Stimulated activated CD8-positive, alpha-beta memory T cell treated with anti-CD3 and anti-CD28 coated beads, Interleukin-2, amount 100 ng/mL, for 1 hour (primary cell): ENCODE measurements around the gene CRYBG1.

Experiments used
- DNase-seq, 2 donors: peaks; one replicate each; pipeline ENCODE4 v3.0.0-alpha.2; 2020; ENCODE audit warnings: low read depth in 2 of 2

The CRYBG1 gene

DNA sequence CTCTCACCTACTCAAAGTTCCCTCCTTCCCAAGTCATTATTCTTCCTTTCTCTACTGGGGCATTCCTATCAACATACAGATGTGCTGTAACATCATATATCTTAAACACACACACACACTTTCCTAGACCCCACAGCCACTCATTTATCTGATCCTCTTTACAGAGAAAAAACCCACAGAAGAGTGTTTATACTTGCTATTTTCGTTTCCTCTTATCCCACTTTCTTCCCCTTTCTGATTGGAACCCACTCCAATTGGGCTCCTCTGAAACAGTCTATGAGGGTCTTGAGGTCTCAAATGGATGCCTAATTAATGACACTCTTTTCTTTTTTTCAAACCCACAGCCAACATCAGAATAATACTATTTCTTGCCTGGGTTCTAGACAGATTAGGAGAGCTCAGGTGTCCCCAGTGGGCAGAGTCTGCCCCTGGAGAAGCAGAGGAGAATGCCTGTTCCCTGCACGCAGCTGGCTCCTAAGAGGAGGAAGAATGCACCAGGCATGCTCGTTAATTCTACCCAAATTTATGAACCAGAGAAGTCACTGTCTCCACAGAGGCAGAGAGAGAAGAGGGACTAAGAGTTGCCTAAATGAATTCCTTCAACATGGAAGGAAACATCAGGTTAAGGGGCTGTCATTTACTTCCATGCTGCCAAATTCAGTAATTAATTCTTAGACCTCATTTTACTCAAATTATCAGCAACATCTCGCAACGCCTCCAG is 65.9 kb downstream of the CRYBG1 start:
- DNase-seq: no peak

DNA sequence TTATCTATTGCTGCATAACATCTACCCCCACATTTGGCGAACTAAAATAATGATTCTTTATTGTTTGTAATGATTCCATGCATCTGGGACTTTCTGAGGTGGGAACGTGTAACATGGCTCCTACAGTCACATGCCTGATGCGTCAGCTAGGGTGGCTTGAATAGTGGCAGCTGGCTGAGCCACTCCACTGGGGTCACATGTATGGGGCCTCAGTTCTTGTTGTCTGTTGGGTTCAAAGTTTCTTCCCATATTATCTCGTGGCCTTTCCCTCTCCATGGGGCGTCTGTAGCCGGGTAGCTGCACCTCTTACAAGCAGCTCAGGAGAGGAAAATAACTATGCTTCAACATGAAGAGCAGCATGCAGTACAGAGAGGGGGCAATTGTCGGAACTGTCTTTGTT is 69.9 kb downstream of the CRYBG1 start:
- DNase-seq: no peak

DNA sequence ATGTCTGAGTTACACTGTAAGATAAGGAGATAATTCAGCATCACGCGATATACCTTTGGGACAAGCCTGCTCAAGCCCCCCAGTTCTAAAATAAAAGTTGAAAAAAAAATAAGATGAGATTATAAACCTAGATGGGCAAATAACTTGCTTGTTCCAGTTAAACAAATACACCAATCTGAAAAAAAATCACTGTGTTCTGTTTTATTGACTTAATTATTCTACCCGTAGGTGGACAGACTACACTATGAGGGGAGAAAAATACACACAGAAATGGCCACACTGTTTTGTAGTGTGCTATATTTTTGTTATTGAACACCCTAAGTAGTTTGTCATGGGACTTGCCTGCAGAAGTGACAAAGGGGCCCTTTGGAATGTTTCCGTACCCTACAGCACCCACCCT is 70.9 kb downstream of the CRYBG1 start:
- no peak for DNase-seq

DNA sequence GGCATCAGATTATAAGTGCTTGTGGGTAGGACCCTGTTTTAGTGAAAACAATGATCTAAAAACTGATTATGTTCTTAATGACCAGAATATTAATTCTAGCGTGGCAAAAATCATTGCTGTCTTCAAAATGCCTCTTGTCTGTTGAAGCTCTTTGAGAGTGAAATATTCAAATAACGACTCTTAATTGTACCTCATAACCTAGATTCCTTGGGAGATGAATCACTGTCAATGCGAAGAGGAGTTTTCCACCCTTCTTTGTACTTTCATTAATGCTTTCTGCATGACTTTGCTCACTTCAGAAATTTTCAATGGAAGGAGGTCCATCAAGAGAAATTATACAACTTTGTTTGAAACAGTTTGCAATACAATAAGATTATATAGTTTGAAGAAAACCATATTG is 71.5 kb downstream of the CRYBG1 start:
- DNase-seq: no peak

DNA sequence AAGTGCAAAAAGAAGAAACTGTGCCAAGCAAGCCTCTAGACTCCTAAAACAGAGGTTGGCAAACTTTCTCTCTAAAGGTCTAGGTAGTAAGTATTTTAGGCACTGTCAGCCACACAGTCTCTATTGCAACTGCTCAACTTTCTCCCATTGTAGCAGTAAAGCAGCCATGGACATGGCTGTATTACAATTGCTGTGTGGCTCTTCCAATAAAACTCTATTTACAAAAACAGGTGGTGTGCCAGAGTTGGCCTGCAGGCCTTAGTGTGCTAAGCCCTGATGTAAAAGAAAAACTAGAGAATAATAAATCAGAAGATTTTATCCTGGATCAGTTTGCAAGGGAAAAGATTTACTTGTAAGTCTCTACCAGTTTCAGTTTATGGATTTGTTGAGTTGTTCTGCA is 74.0 kb downstream of the CRYBG1 start:
- no peak for DNase-seq

DNA sequence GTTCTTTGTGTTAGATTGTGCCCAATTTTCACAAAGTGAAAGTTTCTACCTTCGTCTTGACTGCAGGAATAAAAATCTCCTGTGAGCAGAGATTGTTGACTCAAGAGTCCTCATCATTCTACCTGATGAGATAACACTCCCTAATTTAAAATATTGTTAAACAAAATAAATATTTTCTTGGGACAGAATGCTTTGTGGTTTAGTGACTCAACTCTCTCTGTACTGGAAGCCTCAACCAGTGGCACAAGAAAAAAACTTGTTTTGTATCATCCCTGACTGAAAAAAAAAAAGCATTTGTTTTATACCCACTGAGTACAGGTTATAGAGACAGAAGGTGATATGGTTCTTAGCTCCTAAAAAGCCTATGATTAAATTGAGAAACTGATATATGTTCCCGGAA is 78.9 kb downstream of the CRYBG1 start:
- DNase-seq: no peak

DNA sequence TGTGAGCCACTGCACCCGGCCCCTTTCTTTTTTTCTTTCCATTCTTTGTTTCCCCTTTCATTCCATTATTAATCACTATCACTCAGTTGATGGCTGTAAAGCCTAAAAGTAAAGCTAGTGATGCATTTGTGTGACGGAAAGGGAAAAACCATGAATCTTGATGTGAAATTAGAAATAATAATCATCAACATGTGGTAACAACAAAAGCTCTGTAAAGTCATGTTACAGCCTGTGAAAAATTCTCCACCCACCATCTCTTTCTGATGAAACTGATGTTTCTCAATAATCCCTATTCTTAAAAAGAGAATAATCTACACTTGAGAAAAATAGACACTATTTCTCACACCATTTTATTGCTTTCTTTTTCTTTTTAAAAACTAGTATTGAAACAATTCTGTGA is 80.0 kb downstream of the CRYBG1 start:
- no peak for DNase-seq

DNA sequence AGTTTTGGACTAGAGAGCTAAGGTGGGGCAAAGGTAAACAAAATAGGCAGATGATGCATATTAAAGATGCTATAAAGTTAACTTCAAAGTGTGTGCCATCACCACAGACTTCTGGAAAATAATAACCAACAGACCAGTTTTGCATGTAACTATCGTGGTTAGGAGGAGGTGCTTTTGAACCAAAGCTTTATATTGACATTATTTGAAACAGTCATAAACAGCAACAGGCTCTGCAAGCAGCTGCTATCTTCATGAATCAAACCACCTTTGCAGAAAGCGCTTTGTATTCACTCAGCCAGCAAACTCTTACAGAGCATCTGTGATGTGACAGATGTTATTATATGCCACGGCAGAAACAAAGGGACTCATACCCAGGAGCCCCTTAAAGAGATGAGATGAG is 81.9 kb downstream of the CRYBG1 start:
- no peak for DNase-seq

DNA sequence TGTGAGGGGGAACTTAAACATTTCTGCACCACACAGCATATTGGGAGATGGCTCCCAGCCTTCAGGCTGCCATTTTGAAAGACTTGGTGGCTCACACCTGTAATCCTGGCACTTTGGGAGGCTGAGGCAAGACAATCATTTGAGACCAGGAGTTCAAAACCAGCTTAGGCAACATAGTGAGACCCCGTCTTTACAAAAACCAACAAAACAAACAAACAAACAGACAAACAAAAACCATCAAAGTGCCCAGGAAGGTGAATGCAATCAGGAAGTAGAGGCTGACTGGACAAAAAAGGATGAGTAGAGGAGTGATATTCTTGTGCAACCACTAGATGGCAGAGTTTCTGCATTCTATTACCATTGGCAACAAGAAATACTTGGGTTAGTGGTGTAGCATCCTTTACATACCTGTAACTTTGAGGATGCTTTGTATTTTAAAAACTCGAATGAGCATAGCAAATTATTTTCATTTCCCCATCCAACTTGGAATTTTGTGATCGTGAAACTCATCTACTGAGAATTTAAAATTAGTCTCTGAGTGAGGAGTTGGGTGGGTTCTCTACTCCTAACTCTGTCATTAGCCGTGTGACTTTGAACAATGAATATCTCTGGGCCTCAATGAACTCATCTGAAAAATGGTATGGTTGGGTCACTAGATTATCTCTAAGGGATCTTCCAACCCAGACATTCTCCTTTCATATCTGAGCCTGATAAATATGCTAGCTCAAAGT is 84.4 kb downstream of the CRYBG1 start:
- no peak for DNase-seq

DNA sequence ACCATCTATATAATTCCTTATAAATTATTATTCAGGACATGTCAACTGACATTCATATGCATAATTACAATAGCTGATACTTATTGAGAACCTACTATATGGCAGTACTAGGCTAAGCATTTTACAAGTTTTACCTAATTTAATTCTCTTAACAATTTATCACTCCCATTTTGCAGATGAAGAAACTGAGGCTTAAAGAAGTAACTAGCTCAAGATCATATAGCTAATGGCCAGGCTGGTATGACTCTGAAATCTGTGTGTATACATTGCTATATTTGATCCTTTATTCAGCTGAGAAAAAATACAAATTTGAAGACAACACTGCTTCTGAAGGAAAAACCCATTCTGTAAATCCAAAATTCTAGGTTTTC is 85.0 kb downstream of the CRYBG1 start:
- DNase-seq: no peak

DNA sequence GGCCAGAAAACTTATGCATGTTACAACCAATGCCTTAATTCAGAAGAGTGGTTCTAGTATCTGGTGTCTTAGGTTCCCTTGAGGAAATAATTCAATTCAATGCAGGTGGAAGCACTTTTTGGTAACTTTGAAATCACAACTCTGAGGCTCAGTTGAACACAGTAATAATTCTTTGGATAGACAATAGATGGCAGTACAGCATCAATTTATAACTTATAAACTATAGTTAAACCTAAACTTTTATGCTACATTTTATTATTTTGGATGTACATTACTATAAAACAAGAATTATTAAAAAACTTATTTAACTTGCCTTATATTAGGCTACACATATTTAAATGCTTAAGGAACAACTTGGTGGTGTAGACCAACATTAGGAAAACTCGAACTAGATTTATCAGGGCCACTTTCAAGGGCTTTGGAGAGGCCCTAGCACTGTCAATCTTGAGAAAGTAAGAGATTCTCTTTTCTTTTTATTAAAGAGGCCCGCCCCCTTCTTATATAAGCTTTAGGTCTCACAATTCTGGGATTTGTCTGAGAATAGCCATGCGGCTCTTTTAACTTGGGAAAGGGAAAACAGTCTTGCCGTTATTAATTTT is 85.9 kb downstream of the CRYBG1 start:
- DNase-seq: no peak

DNA sequence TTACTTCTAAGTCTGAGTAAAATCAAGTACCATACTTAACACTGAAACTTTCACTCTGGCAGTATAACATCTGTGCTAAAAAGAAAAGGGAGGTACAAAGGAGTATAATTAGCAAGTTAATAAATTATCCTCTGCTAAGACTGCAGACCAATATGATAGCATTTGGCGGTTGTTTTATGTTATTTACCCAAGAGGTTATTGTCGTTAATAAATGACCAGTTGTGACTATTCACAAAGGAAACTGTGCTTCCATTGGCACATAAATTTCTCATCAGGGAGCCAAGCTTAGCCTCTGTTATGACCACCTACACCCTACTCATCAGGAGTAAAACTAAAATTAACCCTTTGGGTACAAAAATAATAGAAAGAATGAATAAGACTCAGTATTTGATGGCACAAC is 86.5 kb downstream of the CRYBG1 start:
- DNase-seq: no peak

DNA sequence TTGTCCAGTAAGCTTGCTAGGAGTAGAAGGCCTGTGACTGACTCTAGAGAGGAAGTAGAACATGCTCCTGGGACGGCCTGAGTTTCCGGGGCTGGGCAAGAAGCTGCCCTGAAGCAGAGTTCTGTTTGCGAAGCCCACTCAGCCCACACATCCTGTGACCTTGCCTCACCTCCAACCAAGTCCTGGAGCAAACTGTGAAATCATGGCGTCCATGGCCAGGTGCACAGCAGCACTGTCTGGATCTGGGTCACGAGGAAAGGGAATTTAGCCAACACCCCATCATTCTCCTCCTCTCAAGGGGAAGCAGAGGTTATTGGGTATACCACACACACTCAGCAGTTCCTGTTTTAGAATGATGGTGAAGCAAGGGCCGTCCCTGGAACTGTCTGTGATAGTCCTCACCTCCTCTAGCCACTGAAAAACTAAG is 87.5 kb downstream of the CRYBG1 start:
- DNase-seq: peak in 1 of 2 donors; percentile 4

DNA sequence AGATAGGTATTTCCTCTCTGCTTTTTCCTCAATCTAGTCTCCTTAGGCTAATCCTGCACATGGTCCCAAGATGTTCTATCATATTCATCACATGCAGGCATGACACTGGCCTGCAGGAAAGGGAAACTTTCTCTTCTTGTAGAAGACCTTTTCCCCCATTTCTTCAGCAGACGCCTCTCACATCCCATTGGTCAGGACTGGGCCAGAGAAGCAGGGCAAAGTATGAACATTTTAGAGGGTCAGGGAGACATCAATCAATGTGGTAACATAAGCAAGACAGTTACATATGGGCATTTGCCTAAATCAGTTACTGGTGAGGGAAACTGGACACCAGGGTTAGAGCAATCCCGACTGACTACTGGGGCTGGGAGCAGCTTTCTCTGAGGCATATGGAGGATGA is 90.1 kb downstream of the CRYBG1 start:
- DNase-seq: no peak

DNA sequence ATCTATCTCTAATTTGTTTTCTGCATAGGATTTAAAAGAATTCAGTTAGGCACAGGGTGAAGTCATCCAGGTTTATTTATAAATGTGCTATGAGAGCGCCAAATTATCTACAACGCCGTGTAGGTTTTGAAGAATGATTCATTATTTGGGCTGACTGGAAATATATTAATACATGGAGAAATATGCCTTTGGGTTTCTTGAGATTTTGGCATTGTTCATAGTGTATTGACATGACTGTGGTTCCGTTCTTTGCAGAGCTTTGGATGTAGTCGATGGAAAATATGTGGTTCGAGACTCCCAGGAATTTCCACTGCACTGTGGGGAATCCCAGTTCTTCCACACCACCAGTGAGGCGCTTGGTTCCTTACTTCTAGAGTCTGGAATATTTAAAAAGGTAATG is 90.9 kb downstream of the CRYBG1 start:
- DNase-seq: no peak

DNA sequence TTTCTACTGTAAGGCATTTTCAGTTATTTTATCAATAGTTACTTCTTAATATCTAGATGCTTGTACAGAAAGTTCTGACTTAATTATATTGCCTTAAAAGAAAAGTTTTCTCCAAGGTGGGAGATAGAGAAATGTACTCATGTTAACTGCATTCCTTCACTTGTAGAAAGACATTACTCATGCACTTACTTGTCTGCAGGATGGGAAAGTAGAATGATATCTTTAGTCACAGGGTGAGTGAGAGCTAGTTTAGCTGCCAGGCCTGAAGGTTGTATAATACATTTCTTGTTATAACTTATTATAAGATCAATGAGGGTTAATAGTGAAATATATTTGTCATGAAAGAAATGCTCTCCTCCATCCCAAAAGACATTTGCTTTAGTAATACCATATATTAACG is 92.1 kb downstream of the CRYBG1 start:
- no peak for DNase-seq

DNA sequence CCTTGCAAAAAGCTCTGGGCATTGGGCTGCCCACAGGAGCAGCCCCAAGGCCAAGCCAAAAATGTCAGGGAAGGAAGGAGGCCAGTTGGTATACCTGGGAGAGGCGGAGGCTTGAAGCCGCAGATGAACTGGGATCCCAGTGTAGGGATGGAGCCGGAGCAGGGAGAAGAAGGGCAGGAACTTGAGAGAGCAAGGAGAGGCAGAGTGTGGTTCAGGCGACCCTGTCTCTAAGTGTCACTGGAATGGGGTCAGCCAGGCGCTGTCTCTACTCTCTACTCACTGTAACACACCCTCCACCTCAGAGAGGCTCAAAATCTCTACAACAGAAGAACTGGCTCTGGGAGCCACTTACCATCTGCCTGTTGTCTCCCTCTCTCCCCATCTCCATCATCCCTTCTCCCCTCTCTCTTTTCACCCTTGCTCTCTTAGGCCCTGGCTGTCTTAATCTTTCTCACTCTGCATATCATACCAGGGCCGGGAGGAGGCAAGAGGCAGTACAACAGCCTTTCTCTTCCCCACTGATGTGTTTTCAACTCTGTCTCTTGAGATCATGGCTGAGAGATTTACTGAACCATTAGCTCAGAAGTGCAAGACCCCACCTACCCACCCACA is 93.3 kb downstream of the CRYBG1 start:
- DNase-seq: no peak

DNA sequence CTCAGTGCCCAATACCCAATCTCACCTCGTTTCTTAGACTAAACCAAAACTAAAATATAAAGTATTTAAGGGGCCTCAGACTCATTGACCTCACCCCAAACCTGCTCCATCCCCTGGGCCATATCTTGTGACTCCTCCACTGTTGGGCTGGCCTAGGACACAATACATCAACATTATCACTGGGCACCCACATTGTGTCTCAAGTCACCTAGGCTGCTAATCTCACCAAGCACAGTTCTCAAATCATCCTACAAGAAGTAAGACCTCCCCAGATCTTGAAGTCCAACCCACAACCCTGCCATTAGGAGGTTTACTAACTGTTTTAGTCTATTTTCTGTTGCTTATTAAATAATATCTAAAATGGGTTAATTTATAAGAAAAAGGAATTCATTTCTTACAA is 96.2 kb downstream of the CRYBG1 start:
- DNase-seq: no peak

DNA sequence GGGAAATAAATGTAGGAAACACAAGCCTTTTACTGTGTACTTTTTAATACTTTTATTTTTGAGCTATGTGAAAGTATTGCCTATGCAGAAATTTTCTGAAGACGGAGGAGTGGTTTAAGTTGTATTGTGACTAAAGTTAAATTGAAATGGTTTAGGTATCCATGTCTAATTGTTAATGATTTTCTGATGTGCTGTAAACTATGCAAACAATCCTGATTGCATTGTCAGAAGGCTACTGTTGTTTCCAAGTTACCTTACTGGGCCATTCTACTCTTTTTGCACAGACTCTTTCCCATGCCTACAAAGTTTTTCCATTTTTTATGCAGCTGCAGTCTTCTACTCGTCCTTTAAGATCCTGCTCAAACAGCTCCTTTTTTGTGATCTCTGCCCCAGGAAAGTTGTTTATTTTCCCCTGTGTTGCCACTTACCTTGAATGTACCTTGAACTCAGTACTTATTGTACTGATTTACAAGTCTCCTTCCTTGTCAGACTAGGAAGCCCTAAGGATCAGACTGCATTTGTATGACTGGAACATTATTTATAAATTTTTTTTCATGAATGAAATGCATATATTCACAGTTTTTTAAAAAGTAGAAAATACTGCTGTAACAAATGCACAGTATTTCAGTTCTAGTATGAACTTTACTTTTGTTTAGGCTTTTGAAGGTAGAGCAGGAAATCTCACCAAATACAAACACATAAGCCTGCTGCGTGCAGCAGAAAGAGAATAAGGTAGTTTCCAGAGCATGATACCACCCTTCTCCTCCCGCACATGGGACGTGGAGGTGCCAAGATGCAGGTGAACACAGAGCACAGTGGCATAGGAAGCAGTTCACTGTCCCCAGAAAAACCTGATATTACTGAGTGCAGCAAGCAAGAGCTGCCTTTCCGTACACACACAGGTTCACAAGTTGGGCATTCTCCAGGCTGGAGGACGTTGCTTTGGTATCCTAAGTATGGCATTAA is 97.8 kb downstream of the CRYBG1 start:
- DNase-seq: no peak

DNA sequence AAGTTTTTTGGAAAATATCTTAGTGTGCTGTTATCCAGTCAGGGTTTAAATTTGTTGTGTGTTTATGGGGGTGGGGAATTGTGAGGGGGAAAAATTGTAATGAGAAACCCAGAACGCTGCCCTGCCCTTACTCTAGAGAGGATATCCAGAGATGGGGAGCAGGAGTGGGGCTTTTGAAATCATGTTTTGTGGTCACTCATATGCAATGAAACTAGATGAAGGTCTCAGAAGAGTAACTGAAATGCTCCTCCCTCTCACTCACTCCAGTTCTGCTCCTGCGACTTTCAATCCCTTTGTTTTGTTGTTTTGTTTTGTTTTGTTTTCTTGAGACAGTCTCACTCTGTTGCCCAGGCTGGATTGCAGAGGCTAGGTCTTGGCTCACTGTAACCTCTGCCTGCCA is 100.0 kb downstream of the CRYBG1 start:
- no peak for DNase-seq

DNA sequence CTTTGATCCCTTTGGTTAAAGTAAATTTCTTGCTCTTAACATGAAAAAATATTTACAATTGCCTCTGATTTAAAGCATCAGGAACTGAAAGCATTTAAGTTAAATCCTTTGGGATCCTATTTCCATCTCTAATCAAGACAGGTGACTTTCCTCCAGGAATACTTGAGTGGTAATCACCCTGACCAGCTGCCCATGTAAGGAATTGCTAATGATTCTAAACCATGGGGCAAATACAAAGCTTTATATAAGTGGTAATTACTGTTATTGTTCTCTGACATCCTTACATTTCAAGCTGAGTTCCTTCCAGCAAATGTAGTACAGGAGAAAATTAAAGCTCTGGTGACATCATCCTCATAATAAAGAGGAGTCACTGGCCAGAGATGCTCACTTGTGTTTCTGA is 100.6 kb downstream of the CRYBG1 start:
- DNase-seq: no peak
